HTERT RPE-1 (cell line): ENCODE results near the gene ZDHHC16.
"Not testable (repeated sequence)": the region's sequence is repeated elsewhere in the genome, so short reads cannot be mapped to it uniquely, and the experiment has no call there.

Experiments
- in situ Hi-C: fragments of 300-500 bp; cut with MboI; formaldehyde crosslinking; loops from 4 replicates; pipeline ENCODE4 v1.14.3; 2020; ENCODE audit warnings: low sequenced_read_pairs

Gene ZDHHC16

GRCh38 chr10:97434055-97434454, 11.9 kb upstream of the ZDHHC16 start:
- in situ Hi-C loops: no loop called here

- in situ Hi-C loops: no loop called here
Observed at GRCh38 chr10:97434557-97434956, 11.4 kb upstream of the ZDHHC16 start.

GRCh38 chr10:97435211-97435610, 10.8 kb upstream of the ZDHHC16 start:
- in situ Hi-C loops: no loop called here

GRCh38 chr10:97442277-97442676, 3.7 kb upstream of the ZDHHC16 start:
- in situ Hi-C loops: no loop called here

GRCh38 chr10:97444212-97444611, 1.8 kb upstream of the ZDHHC16 start:
- in situ Hi-C loops: no loop called here

GRCh38 chr10:97445357-97445721, 636 bp upstream of the ZDHHC16 start:
- in situ Hi-C loops: no loop called here

- in situ Hi-C loops: no loop called here
Observed at GRCh38 chr10:97450828-97451227, 4.9 kb downstream of the ZDHHC16 start.

GRCh38 chr10:97451605-97452004, 5.6 kb downstream of the ZDHHC16 start:
- in situ Hi-C loops: no loop called here

- in situ Hi-C loops: no loop called here
Observed at GRCh38 chr10:97452352-97452751, 6.4 kb downstream of the ZDHHC16 start.

GRCh38 chr10:97454330-97455036, 8.5 kb downstream of the ZDHHC16 start:
- in situ Hi-C loops: no loop called here

GRCh38 chr10:97456034-97456685, 10.2 kb downstream of the ZDHHC16 start:
- in situ Hi-C loops: no loop called here

GRCh38 chr10:97456686-97457065, 10.7 kb downstream of the ZDHHC16 start:
- in situ Hi-C loops: no loop called here

GRCh38 chr10:97459111-97459510, 13.1 kb downstream of the ZDHHC16 start:
- in situ Hi-C loops: no loop called here

GRCh38 chr10:97459933-97460332, 14.0 kb downstream of the ZDHHC16 start:
- in situ Hi-C loops: no loop called here

- in situ Hi-C loops: no loop called here
Observed at GRCh38 chr10:97462309-97462708, 16.3 kb downstream of the ZDHHC16 start.

GRCh38 chr10:97463363-97464132, 17.6 kb downstream of the ZDHHC16 start:
- in situ Hi-C loops: no loop called here

- in situ Hi-C loops: no loop called here
Observed at GRCh38 chr10:97464226-97464625, 18.3 kb downstream of the ZDHHC16 start.

- in situ Hi-C loops: no loop called here
Observed at GRCh38 chr10:97465982-97466381, 20.0 kb downstream of the ZDHHC16 start.

- in situ Hi-C loops: no loop called here
Observed at GRCh38 chr10:97466755-97467154, 20.8 kb downstream of the ZDHHC16 start.

- in situ Hi-C loops: no loop called here
Observed at GRCh38 chr10:97468162-97468561, 22.2 kb downstream of the ZDHHC16 start.

- in situ Hi-C loops: not testable (repeated sequence)
Observed at GRCh38 chr10:97468781-97469180, 22.8 kb downstream of the ZDHHC16 start.

- in situ Hi-C loops: no loop called here
Observed at GRCh38 chr10:97474918-97475317, 28.9 kb downstream of the ZDHHC16 start.
